Progenitor cell of endocrine pancreas (in vitro differentiated cells): Measurements from ENCODE around the gene SLC26A8. TPM values are rescaled to one million over a fixed set of nuclear protein-coding genes. Genes with fewer than 3 reads are reported as not detected.
A peak's percentile ranks its signal among the peaks of the same experiment; 100 is the strongest.

ENCODE experiments used
- DNase-seq: peaks from one replicate; pipeline ENCODE4 v3.0.0; 2021; ENCODE audit warnings: low spot score; ENCODE audit not compliant: unreplicated experiment
- H3K27ac Mint-ChIP-seq: 2 replicates; pipeline ENCODE4 v1.8.0; 2021; ENCODE audit warnings: mild to moderate bottlenecking, moderate library complexity, mixed read lengths
- H3K27me3 Mint-ChIP-seq: 2 replicates; pipeline ENCODE4 v1.8.0; 2021; ENCODE audit warnings: mixed read lengths
- H3K36me3 Mint-ChIP-seq: 2 replicates; pipeline ENCODE4 v1.8.0; 2022; ENCODE audit warnings: mixed read lengths; ENCODE audit not compliant: insufficient read depth
- H3K4me1 Mint-ChIP-seq: 2 replicates; pipeline ENCODE4 v1.8.0; 2021; ENCODE audit warnings: low read depth, mixed read lengths
- H3K4me3 Mint-ChIP-seq: 2 replicates; pipeline ENCODE4 v1.8.0; 2021; ENCODE audit warnings: low read depth, mild to moderate bottlenecking, moderate library complexity, mixed read lengths
- H3K9me3 Mint-ChIP-seq: 2 replicates; pipeline ENCODE4 v1.8.0; 2021; ENCODE audit warnings: low read depth, mixed read lengths
- total RNA-seq: library from RNA; stranded (reverse); gene quantifications from 2 replicates; pipeline ENCODE4 v1.2.1, GENCODE V29; 2021
- TF ChIP-seq, protein P1 (sequence below): fragments of 200-600 bp; sonication (generic); IDR thresholded peaks from one replicate; pipeline ENCODE4 v1.5.0; 2021; ENCODE audit warnings: antibody characterized with exemption, mild to moderate bottlenecking; ENCODE audit not compliant: unreplicated experiment

SLC26A8 gene
- total RNA-seq, 1 donor from 2014 or later = not detected

DNA sequence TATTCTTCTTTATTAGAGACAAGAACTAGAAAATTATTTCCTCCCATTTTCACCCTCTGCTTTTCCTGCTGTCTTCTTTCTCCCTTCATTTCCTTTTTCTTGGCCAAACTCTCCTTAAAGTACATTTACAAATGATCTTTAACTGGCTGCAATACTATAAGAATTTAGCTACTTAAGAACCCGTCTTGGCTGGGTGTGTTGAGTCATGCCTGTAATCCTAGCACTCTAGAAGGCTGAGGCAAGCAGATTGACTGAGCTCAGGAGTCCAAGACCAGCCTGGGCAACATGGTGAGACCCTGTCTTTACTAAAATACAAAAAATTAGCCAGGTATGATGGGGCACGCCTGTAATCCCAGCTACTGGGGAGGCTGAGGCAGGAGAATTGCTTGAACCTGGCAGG lies 64.3 kb downstream of the SLC26A8 start:
- peaks cover 12% of the 10 kb centered on the region for H3K4me1 Mint-ChIP-seq
- no peak overlapping the region for H3K4me3 Mint-ChIP-seq
- H3K9me3 Mint-ChIP-seq = no peaks in the 10 kb centered on the region
- no peak for DNase-seq
- no peaks in the 10 kb centered on the region for H3K36me3 Mint-ChIP-seq
- TF ChIP-seq, protein P1, sequence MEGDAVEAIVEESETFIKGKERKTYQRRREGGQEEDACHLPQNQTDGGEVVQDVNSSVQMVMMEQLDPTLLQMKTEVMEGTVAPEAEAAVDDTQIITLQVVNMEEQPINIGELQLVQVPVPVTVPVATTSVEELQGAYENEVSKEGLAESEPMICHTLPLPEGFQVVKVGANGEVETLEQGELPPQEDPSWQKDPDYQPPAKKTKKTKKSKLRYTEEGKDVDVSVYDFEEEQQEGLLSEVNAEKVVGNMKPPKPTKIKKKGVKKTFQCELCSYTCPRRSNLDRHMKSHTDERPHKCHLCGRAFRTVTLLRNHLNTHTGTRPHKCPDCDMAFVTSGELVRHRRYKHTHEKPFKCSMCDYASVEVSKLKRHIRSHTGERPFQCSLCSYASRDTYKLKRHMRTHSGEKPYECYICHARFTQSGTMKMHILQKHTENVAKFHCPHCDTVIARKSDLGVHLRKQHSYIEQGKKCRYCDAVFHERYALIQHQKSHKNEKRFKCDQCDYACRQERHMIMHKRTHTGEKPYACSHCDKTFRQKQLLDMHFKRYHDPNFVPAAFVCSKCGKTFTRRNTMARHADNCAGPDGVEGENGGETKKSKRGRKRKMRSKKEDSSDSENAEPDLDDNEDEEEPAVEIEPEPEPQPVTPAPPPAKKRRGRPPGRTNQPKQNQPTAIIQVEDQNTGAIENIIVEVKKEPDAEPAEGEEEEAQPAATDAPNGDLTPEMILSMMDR = no peak
- no peak overlapping the region for H3K27ac Mint-ChIP-seq
- peaks cover 10% of the 10 kb centered on the region for H3K27me3 Mint-ChIP-seq

DNA sequence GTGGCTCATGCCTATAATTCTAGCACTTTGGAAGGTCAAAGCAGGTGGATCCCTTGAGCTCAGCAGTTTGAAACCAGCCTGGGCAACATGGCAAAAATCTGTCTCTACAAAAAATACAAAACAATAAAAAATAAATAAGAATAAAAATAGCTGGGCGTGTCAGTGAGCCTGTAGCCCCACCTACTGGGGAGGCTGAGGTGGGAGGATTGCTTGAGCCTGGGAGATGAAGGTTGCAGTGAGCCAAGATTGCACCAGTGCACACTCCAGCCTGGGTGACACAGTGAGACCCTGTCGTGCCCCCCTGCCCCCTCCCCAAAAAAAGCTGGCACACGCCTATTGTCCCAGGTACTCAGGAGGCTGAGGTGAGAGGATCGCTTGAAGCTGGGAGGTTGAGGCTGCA lies 68.5 kb downstream of the SLC26A8 start:
- H3K4me3 Mint-ChIP-seq = no peak overlapping the region
- TF ChIP-seq, protein P1 = peak; percentile 17
- H3K27ac Mint-ChIP-seq = no peak overlapping the region
- no peak for DNase-seq
- H3K4me1 Mint-ChIP-seq = peaks cover 7% of the 10 kb centered on the region
- peaks cover 27% of the 10 kb centered on the region for H3K27me3 Mint-ChIP-seq
- no peaks in the 10 kb centered on the region for H3K36me3 Mint-ChIP-seq
- H3K9me3 Mint-ChIP-seq = no peaks in the 10 kb centered on the region

- no peak for DNase-seq
- no peaks in the 10 kb centered on the region for H3K9me3 Mint-ChIP-seq
- H3K27me3 Mint-ChIP-seq = peaks cover 27% of the 10 kb centered on the region
- TF ChIP-seq, protein P1 = no peak
- no peak overlapping the region for H3K27ac Mint-ChIP-seq
- no peaks in the 10 kb centered on the region for H3K36me3 Mint-ChIP-seq
- H3K4me1 Mint-ChIP-seq = peaks cover 7% of the 10 kb centered on the region
- no peak overlapping the region for H3K4me3 Mint-ChIP-seq
These were observed 68.9 kb downstream of the SLC26A8 start for GRCh38 chr6:35955521-35955920.

GRCh38 chr6:35955071-35955470 lies 69.4 kb downstream of the SLC26A8 start:
- H3K27ac Mint-ChIP-seq = no peak overlapping the region
- peaks cover 7% of the 10 kb centered on the region for H3K4me1 Mint-ChIP-seq
- peaks cover 27% of the 10 kb centered on the region for H3K27me3 Mint-ChIP-seq
- no peaks in the 10 kb centered on the region for H3K36me3 Mint-ChIP-seq
- H3K9me3 Mint-ChIP-seq = no peaks in the 10 kb centered on the region
- TF ChIP-seq, protein P1 = no peak
- H3K4me3 Mint-ChIP-seq = no peak overlapping the region
- DNase-seq = no peak

GRCh38 chr6:35954333-35954732 lies 70.1 kb downstream of the SLC26A8 start:
- H3K9me3 Mint-ChIP-seq = no peaks in the 10 kb centered on the region
- TF ChIP-seq, protein P1 = no peak

More at GRCh38 chr6:35954333-35954732, 70.1 kb downstream of the SLC26A8 start:
- Mint-ChIP-seq H3K36me3 (no peaks in the 10 kb centered on the region), H3K4me1 (peaks cover 7% of the 10 kb centered on the region), H3K27ac (no peak overlapping the region), H3K4me3 (no peak overlapping the region), H3K27me3 (peaks cover 24% of the 10 kb centered on the region)
- no peak for DNase-seq
